Sigmoid colon (tissue), 7 donors: ENCODE data around the gene LPO. TPM values are rescaled to one million over a fixed set of nuclear protein-coding genes. Genes with fewer than 3 reads are reported as not detected.

Experiments used
- DNase-seq: peaks from one replicate; pipeline ENCODE4 v3.0.0-alpha.2; 2019
- H3K27ac ChIP-seq, 4 donors: fragments of 200-600 bp; sonication (generic); one replicate each; pipeline ENCODE4 v1.5.1; 2016 to 2019; ENCODE audit warnings: mild to moderate bottlenecking in 1 of 4
- H3K27me3 ChIP-seq, 3 donors: fragments of 200-600 bp; sonication (generic); one replicate each; pipeline ENCODE4 v1.5.1; 2019; ENCODE audit warnings: mild to moderate bottlenecking in 1 of 3
- H3K36me3 ChIP-seq, 4 donors: fragments of 200-600 bp; sonication (generic); one replicate each; pipeline ENCODE4 v1.5.1; 2016 to 2019
- H3K4me1 ChIP-seq, 4 donors: fragments of 200-600 bp; sonication (generic); one replicate each; pipeline ENCODE4 v1.5.1; 2017 to 2019
- H3K4me3 ChIP-seq, 4 donors: fragments of 200-600 bp; sonication (generic); one replicate each; pipeline ENCODE4 v1.5.1; 2017 to 2019; ENCODE audit warnings: mild to moderate bottlenecking in 2 of 4, moderate library complexity in 1 of 4
- H3K9me3 ChIP-seq, 4 donors: fragments of 200-600 bp in 3 of 4; sonication (generic) in 3 of 4; one replicate each; pipeline versions ENCODE4 v1.5.1 to v1.6.1; 2013 to 2019
- CTCF ChIP-seq, 4 experiments: fragments of 450-650 bp in 3 of 4; fragments of 200-600 bp in 1 of 4; IDR thresholded peaks; one replicate each; pipeline ENCODE4 v1.5.1; 2016 to 2019; ENCODE audit warnings: antibody characterized with exemption in 4 of 4, mild to moderate bottlenecking in 3 of 4, moderate library complexity in 2 of 4
- EP300 ChIP-seq, 4 donors: sonication (generic); formaldehyde crosslinking; IDR thresholded peaks; one replicate each; pipeline ENCODE4 v1.6.1; 2017; ENCODE audit warnings: antibody characterized with exemption in 4 of 4
- POLR2A ChIP-seq, 2 donors: fragments of 450-650 bp; IDR thresholded peaks; one replicate each; pipeline ENCODE4 v1.6.1; 2016; ENCODE audit warnings: antibody characterized with exemption in 2 of 2, mild to moderate bottlenecking in 2 of 2, moderate library complexity in 2 of 2
- POLR2AphosphoS5 ChIP-seq, 4 donors: sonication (generic); formaldehyde crosslinking; IDR thresholded peaks; one replicate each; pipeline ENCODE4 v1.6.1; 2017; ENCODE audit warnings: antibody characterized with exemption in 4 of 4
- WGBS, 2 donors: extraction: QIAGEN DNeasy Blood & Tissue Kit; methylation state at CpG; one replicate each; pipeline ENCODE4 v1.1.7; 2013; 5-methylcytosine and 5-hydroxymethylcytosine counted together
- intact Hi-C: fragments of 100-400 bp; cut with DNase I; formaldehyde crosslinking; loops from one replicate; pipeline ENCODE4 v1.15.1; 2023
- polyA plus RNA-seq, 3 donors: library from polyadenylated mRNA; stranded (reverse); fragments of 200-250 nt; gene quantifications; one replicate each; pipeline ENCODE4 v1.2.3, GENCODE V29; 2013
- total RNA-seq, 4 donors: library from RNA; depleted of rRNA; stranded (reverse); fragments of >200 nt; gene quantifications; one replicate each; pipeline ENCODE4 v1.1.0, GENCODE V29; 2016
- donor health status: healthy with polysubstance abuse.
- donor health status: Bipolar disorder and iron deficiency.
- donor health status: healthy.

LPO gene
- total and polyA plus RNA-seq, 7 donors = not detected

GRCh38 chr17:58284613-58285421, 46.4 kb downstream of the LPO start:
- no peaks in the 10 kb centered on the region for H3K9me3 ChIP-seq
- no peak overlapping the region for H3K27ac ChIP-seq
- peaks cover 0 to 20% (median 6%) of the 10 kb centered on the region in 3 donors for H3K27me3 ChIP-seq
- WGBS, 2 donors = 41 to 71% methylated on average over 6 of the region's 6 CpGs
- H3K36me3 ChIP-seq = no peaks in the 10 kb centered on the region
- DNase-seq = peak; percentile 26
- H3K4me1 ChIP-seq = no peaks in the 10 kb centered on the region
- intact Hi-C loops = no loop called here
- TF ChIP-seq POLR2AphosphoS5 (IDR thresholded peaks at IDR 0.05) (no peak), EP300 (IDR thresholded peaks at IDR 0.05) (no peak), POLR2A (IDR thresholded peaks at IDR 0.05) (no peak)
- H3K4me3 ChIP-seq = no peak overlapping the region

GRCh38 chr17:58285422-58285810, 47.0 kb downstream of the LPO start:
- intact Hi-C loops = no loop called here
- no peaks in the 10 kb centered on the region for H3K4me1 ChIP-seq
- no peaks in the 10 kb centered on the region for H3K36me3 ChIP-seq
- no peak overlapping the region for H3K4me3 ChIP-seq
- peaks cover 0 to 16% (median 6%) of the 10 kb centered on the region in 3 donors for H3K27me3 ChIP-seq
- TF ChIP-seq POLR2A (IDR thresholded peaks at IDR 0.05) (no peak), POLR2AphosphoS5 (IDR thresholded peaks at IDR 0.05) (no peak), CTCF (IDR thresholded peaks at IDR 0.05) (no peak), EP300 (IDR thresholded peaks at IDR 0.05) (no peak)
- WGBS, 2 donors = 89 to 93% methylated on average over 3 of the region's 3 CpGs
- H3K9me3 ChIP-seq = no peaks in the 10 kb centered on the region
- no peak overlapping the region for H3K27ac ChIP-seq
- peak; percentile 15 for DNase-seq

- Histone ChIP-seq H3K27ac (no peak overlapping the region), H3K9me3 (no peaks in the 10 kb centered on the region), H3K36me3 (no peaks in the 10 kb centered on the region), H3K4me3 (no peak overlapping the region), H3K27me3 (peaks cover 0 to 10% (median 6%) of the 10 kb centered on the region in 3 donors), H3K4me1 (no peaks in the 10 kb centered on the region)
- 20 to 51% methylated on average over 2 of the region's 2 CpGs for WGBS, 2 donors
- TF ChIP-seq POLR2A (IDR thresholded peaks at IDR 0.05) = no peak
- no peak for TF ChIP-seq CTCF (IDR thresholded peaks at IDR 0.05)
- no peak for TF ChIP-seq EP300 (IDR thresholded peaks at IDR 0.05)
- TF ChIP-seq POLR2AphosphoS5 (IDR thresholded peaks at IDR 0.05) = no peak
- no peak for DNase-seq
- intact Hi-C loops = no loop called here
Observed at GRCh38 chr17:58289869-58290268, 51.5 kb downstream of the LPO start.

- no peak for TF ChIP-seq EP300 (IDR thresholded peaks at IDR 0.05)
- no peak for TF ChIP-seq POLR2A (IDR thresholded peaks at IDR 0.05)
- TF ChIP-seq POLR2AphosphoS5 (IDR thresholded peaks at IDR 0.05) = no peak
- TF ChIP-seq CTCF (IDR thresholded peaks at IDR 0.05) = no peak
- no peak for DNase-seq
- intact Hi-C loops = no loop called here
- peaks cover 0 to 10% (median 6%) of the 10 kb centered on the region in 3 donors for H3K27me3 ChIP-seq
- 69 to 84% methylated on average over 5 of the region's 5 CpGs for WGBS, 2 donors
- H3K27ac ChIP-seq = no peak overlapping the region
- H3K9me3 ChIP-seq = no peaks in the 10 kb centered on the region
- H3K36me3 ChIP-seq = no peaks in the 10 kb centered on the region
- no peak overlapping the region for H3K4me3 ChIP-seq
- H3K4me1 ChIP-seq = no peaks in the 10 kb centered on the region
Observed at GRCh38 chr17:58291246-58291645, 52.9 kb downstream of the LPO start.

GRCh38 chr17:58294034-58294433, 55.6 kb downstream of the LPO start:
- H3K9me3 ChIP-seq = no peaks in the 10 kb centered on the region
- 92 to 95% methylated on average over 1 of the region's 1 CpG for WGBS, 2 donors
- no peak overlapping the region for H3K4me3 ChIP-seq
- TF ChIP-seq POLR2AphosphoS5 (IDR thresholded peaks at IDR 0.05) = no peak
- H3K27me3 ChIP-seq = no peaks in the 10 kb centered on the region
- H3K4me1 ChIP-seq = no peaks in the 10 kb centered on the region
- intact Hi-C loops = no loop called here
- no peak overlapping the region for H3K27ac ChIP-seq
- H3K36me3 ChIP-seq = no peaks in the 10 kb centered on the region
- DNase-seq = no peak
